A673 (cell line): Measurements from ENCODE around the gene MTHFD1L. TPM values are rescaled to one million over a fixed set of nuclear protein-coding genes. Genes with fewer than 3 reads are reported as not detected.

ENCODE experiments used
- BruUV-seq: library from RNA; stranded (reverse); fragments of 400-500 nt; replicated peaks from 2 replicates; lab custom pipeline; 2021; lab: Mats Ljungman, UMichigan
- CTCF ChIA-PET: fragments of 300-600 bp; sonication (Branson Sonifier 250); formaldehyde crosslinking; loops from one replicate; lab custom pipeline; 2022; ENCODE audit warnings: antibody characterized with exemption; lab: Charles Lee
- POLR2A ChIA-PET: fragments of 300-600 bp; sonication (Branson Sonifier 250); formaldehyde crosslinking; loops from one replicate; lab custom pipeline; 2022; ENCODE audit warnings: antibody characterized with exemption; ENCODE audit not compliant: low non-redundant PET; lab: Charles Lee
- DNase-seq: peaks from one replicate; pipeline ENCODE4 v3.0.0-alpha.2; 2015; ENCODE audit warnings: low spot score
- H3K27ac ChIP-seq: fragments of 200-600 bp; sonication (generic); 2 replicates; pipeline ENCODE4 v1.5.1; 2016; ENCODE audit warnings: mixed run types, low read depth, mild to moderate bottlenecking, mixed read lengths, antibody characterized with exemption, low read length; ENCODE audit not compliant: poor library complexity, severe bottlenecking
- H3K27me3 ChIP-seq: fragments of 200-600 bp; sonication (generic); replicated peaks from 2 replicates; pipeline ENCODE4 v1.6.1; 2017; ENCODE audit warnings: mixed run types, low read depth, mild to moderate bottlenecking, mixed read lengths, antibody characterized with exemption, low read length; ENCODE audit not compliant: insufficient read depth, poor library complexity
- H3K36me3 ChIP-seq: fragments of 200-600 bp; sonication (generic); 2 replicates; pipeline ENCODE4 v1.6.1; 2016; ENCODE audit warnings: mixed run types, mild to moderate bottlenecking, mixed read lengths, antibody characterized with exemption, low read length; ENCODE audit not compliant: insufficient read depth, poor library complexity, severe bottlenecking
- H3K4me1 ChIP-seq: fragments of 200-600 bp; sonication (generic); 2 replicates; pipeline ENCODE4 v1.6.1; 2017; ENCODE audit warnings: mixed run types, mild to moderate bottlenecking, mixed read lengths, antibody characterized with exemption, low read length; ENCODE audit not compliant: insufficient read depth, poor library complexity, severe bottlenecking
- H3K4me3 ChIP-seq: fragments of 200-600 bp; sonication (generic); 2 replicates; pipeline ENCODE4 v1.5.1; 2016; ENCODE audit warnings: low read depth, mixed run types, mild to moderate bottlenecking, mixed read lengths, low read length; ENCODE audit not compliant: poor library complexity, severe bottlenecking
- H3K9me3 ChIP-seq: fragments of 200-600 bp; sonication (generic); 2 replicates; pipeline ENCODE4 v1.6.1; 2016; ENCODE audit warnings: mixed run types, low read depth, mild to moderate bottlenecking, mixed read lengths, antibody characterized with exemption, low read length; ENCODE audit not compliant: poor library complexity, severe bottlenecking
- EZH2 ChIP-seq: fragments of 200-600 bp; sonication (generic); IDR thresholded peaks from 2 replicates; pipeline ENCODE4 v1.6.1; 2017; ENCODE audit warnings: borderline replicate concordance, low read depth, mild to moderate bottlenecking, mixed read lengths, antibody characterized with exemption, low read length; ENCODE audit not compliant: poor library complexity, severe bottlenecking
- intact Hi-C: fragments of 100-400 bp; cut with micrococcal nuclease; formaldehyde crosslinking; loops from one replicate; pipeline ENCODE4 v1.10.0; 2022; ENCODE audit not compliant: unreplicated experiment
- total RNA-seq: library from RNA; stranded (reverse); gene quantifications from 2 replicates; pipeline ENCODE4 v1.2.3, GENCODE V29; 2021
- TF ChIP-seq, protein P1 (sequence below): fragments of 300-800, 200-600 bp; sonication (generic); conservative IDR thresholded peaks from 2 replicates; pipeline ENCODE4 v1.5.1; 2017; ENCODE audit warnings: low read depth, mild to moderate bottlenecking, antibody characterized with exemption, low read length, moderate library complexity, mixed read lengths

The MTHFD1L gene
- total RNA-seq, 1 experiment from 2014 or later = 78.7 TPM

DNA sequence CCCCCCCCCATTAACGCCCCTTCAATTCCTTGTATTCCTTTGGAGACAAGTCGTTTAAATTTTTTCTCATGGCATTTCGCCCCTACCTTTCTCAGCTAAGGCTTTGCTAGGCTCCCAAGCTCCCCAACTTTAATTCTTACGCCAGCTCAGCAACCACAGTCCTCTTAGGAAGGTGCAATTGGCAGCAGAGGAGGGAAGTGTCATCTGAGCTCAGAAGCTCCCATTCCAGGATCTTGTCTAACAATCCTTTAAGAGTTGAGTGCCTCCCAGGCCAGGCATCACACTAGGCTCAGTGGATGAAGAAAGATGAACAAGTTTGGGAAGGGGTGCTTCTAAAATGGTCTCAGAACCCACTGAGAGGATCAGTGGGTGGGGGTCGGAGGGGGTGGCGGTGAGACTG lies 243.0 kb downstream of the MTHFD1L start:
- CTCF ChIA-PET = no interaction called here
- no TSS peak for BruUV-seq

GRCh38 chr6:151109361-151109760 lies 243.9 kb downstream of the MTHFD1L start:
- Histone ChIP-seq H3K9me3 (no peaks in the 10 kb centered on the region), H3K4me1 (no peaks in the 10 kb centered on the region), H3K27ac (no peak overlapping the region), H3K27me3 (no peaks in the 10 kb centered on the region), H3K36me3 (no peaks in the 10 kb centered on the region), H3K4me3 (no peak overlapping the region)
- TF ChIP-seq, protein P1, sequence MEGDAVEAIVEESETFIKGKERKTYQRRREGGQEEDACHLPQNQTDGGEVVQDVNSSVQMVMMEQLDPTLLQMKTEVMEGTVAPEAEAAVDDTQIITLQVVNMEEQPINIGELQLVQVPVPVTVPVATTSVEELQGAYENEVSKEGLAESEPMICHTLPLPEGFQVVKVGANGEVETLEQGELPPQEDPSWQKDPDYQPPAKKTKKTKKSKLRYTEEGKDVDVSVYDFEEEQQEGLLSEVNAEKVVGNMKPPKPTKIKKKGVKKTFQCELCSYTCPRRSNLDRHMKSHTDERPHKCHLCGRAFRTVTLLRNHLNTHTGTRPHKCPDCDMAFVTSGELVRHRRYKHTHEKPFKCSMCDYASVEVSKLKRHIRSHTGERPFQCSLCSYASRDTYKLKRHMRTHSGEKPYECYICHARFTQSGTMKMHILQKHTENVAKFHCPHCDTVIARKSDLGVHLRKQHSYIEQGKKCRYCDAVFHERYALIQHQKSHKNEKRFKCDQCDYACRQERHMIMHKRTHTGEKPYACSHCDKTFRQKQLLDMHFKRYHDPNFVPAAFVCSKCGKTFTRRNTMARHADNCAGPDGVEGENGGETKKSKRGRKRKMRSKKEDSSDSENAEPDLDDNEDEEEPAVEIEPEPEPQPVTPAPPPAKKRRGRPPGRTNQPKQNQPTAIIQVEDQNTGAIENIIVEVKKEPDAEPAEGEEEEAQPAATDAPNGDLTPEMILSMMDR = no peak
- no peak for TF ChIP-seq EZH2
- intact Hi-C loops = no loop called here
- BruUV-seq = no TSS peak
- POLR2A ChIA-PET = no interaction called here
- no peak for DNase-seq
- CTCF ChIA-PET = no interaction called here

More for the DNA sequence above, 243.0 kb downstream of the MTHFD1L start:
- Histone ChIP-seq H3K36me3 (no peaks in the 10 kb centered on the region), H3K27ac (no peak overlapping the region), H3K27me3 (no peaks in the 10 kb centered on the region), H3K9me3 (no peaks in the 10 kb centered on the region), H3K4me3 (no peak overlapping the region), H3K4me1 (no peaks in the 10 kb centered on the region)
- intact Hi-C loops = no loop called here
- no peak for TF ChIP-seq EZH2
- TF ChIP-seq, protein P1 = no peak
- DNase-seq = no peak
- POLR2A ChIA-PET = interaction anchor here (0.7 kb wide), 1 partner anchor 14 kb away, joined by 8 read pairs; no protein-coding TSS in a partner anchor

GRCh38 chr6:151109869-151110575 lies 244.5 kb downstream of the MTHFD1L start:
- Histone ChIP-seq H3K4me3 (no peak overlapping the region), H3K4me1 (no peaks in the 10 kb centered on the region), H3K27me3 (no peaks in the 10 kb centered on the region), H3K9me3 (no peaks in the 10 kb centered on the region), H3K36me3 (no peaks in the 10 kb centered on the region), H3K27ac (no peak overlapping the region)
- POLR2A ChIA-PET = no interaction called here
- CTCF ChIA-PET = no interaction called here
- TF ChIP-seq, protein P1 = no peak
- TF ChIP-seq EZH2 = no peak
- BruUV-seq = no TSS peak
- intact Hi-C loops = no loop called here
- no peak for DNase-seq
